H9 (cell line): ENCODE results near the gene SLAMF6. TPM values are rescaled to one million over a fixed set of nuclear protein-coding genes. Genes with fewer than 3 reads are reported as not detected.

Experiments
- DNase-seq: peaks from one replicate; pipeline ENCODE4 v3.0.0-alpha.2; 2017
- H2AFZ ChIP-seq: one replicate; pipeline ENCODE4 v1.6.1; 2013; ENCODE audit warnings: mild to moderate bottlenecking, low read length, control low read depth, moderate library complexity
- H2AK5ac ChIP-seq: 2 replicates; pipeline ENCODE4 v1.6.1; 2013; ENCODE audit warnings: low read length, control low read depth, mixed read lengths; ENCODE audit not compliant: insufficient read length
- H2BK120ac ChIP-seq: one replicate; pipeline ENCODE4 v1.6.1; 2013; ENCODE audit warnings: low read depth, mild to moderate bottlenecking, low read length, control low read depth, inconsistent platforms; ENCODE audit not compliant: poor library complexity, severe bottlenecking
- H2BK12ac ChIP-seq: 2 replicates; pipeline ENCODE4 v1.6.1; 2013; ENCODE audit warnings: low read length, control low read depth, mixed read lengths, low read depth; ENCODE audit not compliant: insufficient read length
- H2BK15ac ChIP-seq: 2 replicates; pipeline ENCODE4 v1.6.1; 2013; ENCODE audit warnings: low read depth, low read length, control low read depth
- H2BK20ac ChIP-seq: one replicate; pipeline ENCODE4 v1.6.1; 2013; ENCODE audit warnings: low read depth, mild to moderate bottlenecking, low read length, control low read depth, inconsistent platforms; ENCODE audit not compliant: poor library complexity, severe bottlenecking
- H2BK5ac ChIP-seq: 2 replicates; pipeline ENCODE4 v1.6.1; 2013; ENCODE audit warnings: low read length, control low read depth, mixed read lengths; ENCODE audit not compliant: insufficient read length
- H3K14ac ChIP-seq: 2 replicates; pipeline ENCODE4 v1.6.1; 2013; ENCODE audit warnings: low read length, control low read depth; ENCODE audit not compliant: insufficient read depth
- H3K18ac ChIP-seq: 2 replicates; pipeline ENCODE4 v1.6.1; 2013; ENCODE audit warnings: low read depth, mild to moderate bottlenecking, mixed read lengths, low read length, control low read depth; ENCODE audit not compliant: insufficient read length
- H3K23ac ChIP-seq: 2 replicates; pipeline ENCODE4 v1.6.1; 2013; ENCODE audit warnings: low read length, control low read depth, mixed read lengths, low read depth; ENCODE audit not compliant: insufficient read length
- H3K23me2 ChIP-seq: 2 replicates; pipeline ENCODE4 v1.6.1; 2013; ENCODE audit warnings: low read depth, mild to moderate bottlenecking, mixed read lengths, low read length, control low read depth; ENCODE audit not compliant: insufficient read length, poor library complexity, severe bottlenecking
- H3K27ac ChIP-seq: 2 replicates; pipeline ENCODE4 v1.5.1; 2013; ENCODE audit warnings: low read length, control low read depth, mixed read lengths, low read depth; ENCODE audit not compliant: insufficient read length
- H3K27me3 ChIP-seq: 2 replicates; pipeline ENCODE4 v1.6.1; 2013; ENCODE audit warnings: low read length, control low read depth, inconsistent platforms; ENCODE audit not compliant: insufficient read depth
- H3K4ac ChIP-seq: 2 replicates; pipeline ENCODE4 v1.6.1; 2013; ENCODE audit warnings: low read depth, mild to moderate bottlenecking, control low read depth, inconsistent platforms, low read length, moderate library complexity
- H3K4me1 ChIP-seq: 2 replicates; pipeline ENCODE4 v1.6.1; 2013; ENCODE audit warnings: low read length, control low read depth, inconsistent platforms; ENCODE audit not compliant: insufficient read depth
- H3K4me2 ChIP-seq: 2 replicates; pipeline ENCODE4 v1.6.1; 2013; ENCODE audit warnings: low read length, control low read depth, mixed read lengths; ENCODE audit not compliant: insufficient read length, insufficient read depth
- H3K56ac ChIP-seq: 2 replicates; pipeline ENCODE4 v1.6.1; 2013; ENCODE audit warnings: low read depth, mild to moderate bottlenecking, mixed read lengths, low read length, control low read depth; ENCODE audit not compliant: insufficient read length
- H3K79me1 ChIP-seq: 2 replicates; pipeline ENCODE4 v1.6.1; 2013; ENCODE audit warnings: low read depth, mild to moderate bottlenecking, moderate library complexity, low read length, control low read depth, inconsistent platforms; ENCODE audit not compliant: insufficient read depth, poor library complexity, severe bottlenecking
- H3K79me2 ChIP-seq: 2 replicates; pipeline ENCODE4 v1.6.1; 2013; ENCODE audit warnings: low read length, control low read depth, inconsistent platforms; ENCODE audit not compliant: insufficient read depth
- H3K9ac ChIP-seq: 2 replicates; pipeline ENCODE4 v1.6.1; 2013; ENCODE audit warnings: low read length, control low read depth, mixed read lengths; ENCODE audit not compliant: insufficient read length; ENCODE audit errors: extremely low read depth
- H3K9me3 ChIP-seq: one replicate; pipeline ENCODE4 v1.6.1; 2013; ENCODE audit warnings: low read depth, low read length, inconsistent platforms; ENCODE audit not compliant: control insufficient read depth
- H3T11ph ChIP-seq: one replicate; pipeline ENCODE4 v1.6.1; 2013; ENCODE audit warnings: mild to moderate bottlenecking, low read length, control low read depth, inconsistent platforms
- H4K20me1 ChIP-seq: one replicate; pipeline ENCODE4 v1.6.1; 2013; ENCODE audit not compliant: control insufficient read depth, insufficient read length, insufficient read depth
- H4K5ac ChIP-seq: 2 replicates; pipeline ENCODE4 v1.6.1; 2013; ENCODE audit warnings: low read depth, mild to moderate bottlenecking, mixed read lengths, low read length, control low read depth; ENCODE audit not compliant: insufficient read length
- H4K8ac ChIP-seq: replicated peaks from 2 replicates; pipeline ENCODE4 v1.6.1; 2013; ENCODE audit warnings: low read length, control low read depth, mixed read lengths, low read depth; ENCODE audit not compliant: insufficient read length
- H4K91ac ChIP-seq: 2 replicates; pipeline ENCODE4 v1.6.1; 2013; ENCODE audit warnings: low read depth, mild to moderate bottlenecking, moderate library complexity, mixed read lengths, low read length, control low read depth; ENCODE audit not compliant: insufficient read length
- H3K27ac Mint-ChIP-seq, 3 experiments: 2 replicates in 2 of 3; 3 replicates in 1 of 3; pipeline ENCODE4 v1.8.0; 2020 to 2021; ENCODE audit warnings: mixed read lengths in 3 of 3, mild to moderate bottlenecking in 1 of 3, moderate library complexity in 1 of 3
- H3K27me3 Mint-ChIP-seq: 2 replicates; pipeline ENCODE4 v1.8.0; 2021; ENCODE audit warnings: low read depth, mild to moderate bottlenecking, moderate library complexity, mixed read lengths
- H3K36me3 Mint-ChIP-seq, 3 experiments: 2 replicates in 2 of 3; 3 replicates in 1 of 3; pipeline ENCODE4 v1.8.0; 2020 to 2021; ENCODE audit warnings: low read depth in 3 of 3, mixed read lengths in 3 of 3; ENCODE audit not compliant: insufficient read depth in 1 of 3
- H3K4me1 Mint-ChIP-seq, 2 experiments: 2 replicates each; pipeline ENCODE4 v1.8.0; 2020; ENCODE audit warnings: mixed read lengths in 2 of 2
- H3K4me3 Mint-ChIP-seq, 2 experiments: 2 replicates in 1 of 2; 3 replicates in 1 of 2; pipeline ENCODE4 v1.8.0; 2020 to 2021; ENCODE audit warnings: mild to moderate bottlenecking in 2 of 2, mixed read lengths in 2 of 2, moderate library complexity in 1 of 2
- H3K9me3 Mint-ChIP-seq, 2 experiments: 2 replicates in 1 of 2; 3 replicates in 1 of 2; pipeline ENCODE4 v1.8.0; 2020; ENCODE audit warnings: mild to moderate bottlenecking in 2 of 2, mixed read lengths in 2 of 2, moderate library complexity in 1 of 2
- WGBS: extraction: QIAGEN DNeasy Blood & Tissue Kit; methylation state at CpG from one replicate; pipeline ENCODE4 v1.1.7; 2013; ENCODE audit warnings: missing lambda C conversion rate, low lambda C conversion rate, mixed read lengths; ENCODE audit not compliant: insufficient read length; ENCODE audit errors: extremely low coverage; 5-methylcytosine and 5-hydroxymethylcytosine counted together
- total RNA-seq: library from RNA; stranded (reverse); gene quantifications from 2 replicates; pipeline ENCODE4 v1.2.1, GENCODE V29; 2021
- TF ChIP-seq, protein P1 (sequence below): fragments of 200-600 bp; sonication (generic); conservative IDR thresholded peaks from 3 replicates; pipeline ENCODE4 v1.8.0; 2021; ENCODE audit warnings: antibody characterized with exemption, mild to moderate bottlenecking

SLAMF6 gene
- total RNA-seq, 1 experiment from 2014 or later = not detected

DNA sequence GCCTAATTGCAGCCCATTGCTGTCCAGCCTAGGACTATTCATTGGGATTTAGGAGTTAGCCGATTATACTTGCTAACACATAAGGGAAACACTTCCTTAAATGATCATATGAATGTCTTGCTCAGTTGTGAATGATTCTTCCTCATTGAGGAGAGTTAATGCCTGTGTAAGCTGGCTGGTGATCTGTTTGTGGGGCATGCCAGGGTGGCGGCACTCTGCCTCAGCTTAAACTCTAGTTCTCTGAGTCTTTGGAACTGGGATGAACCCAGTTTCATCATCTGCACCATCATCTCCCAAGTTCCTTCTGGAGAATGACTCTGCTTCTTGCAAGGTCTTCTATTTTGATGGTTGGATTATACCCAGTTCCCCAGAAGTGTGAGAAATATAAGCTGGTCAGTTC lies 23.9 kb upstream of the SLAMF6 start:
- no peak for DNase-seq
- Histone ChIP-seq H4K91ac (no peak overlapping the region), H3K23me2 (no peaks in the 10 kb centered on the region), H3K56ac (no peak overlapping the region), H3K79me2 (no peaks in the 10 kb centered on the region), H2BK20ac (no peak overlapping the region), H3K14ac (no peak overlapping the region), H4K5ac (no peak overlapping the region), H2BK5ac (no peak overlapping the region), H3K27me3 (no peaks in the 10 kb centered on the region), H3K9me3 (no peaks in the 10 kb centered on the region), H2BK120ac (no peak overlapping the region), H2AFZ (no peak overlapping the region), H3K27ac (no peak overlapping the region), H2BK12ac (no peak overlapping the region), H3K18ac (no peak overlapping the region), H3K79me1 (no peaks in the 10 kb centered on the region), H3T11ph (no peak overlapping the region), H4K8ac (no peak overlapping the region), H3K4me2 (no peak overlapping the region), H4K20me1 (no peaks in the 10 kb centered on the region), H3K4ac (no peak overlapping the region), H2BK15ac (no peak overlapping the region), H2AK5ac (no peak overlapping the region), H3K4me1 (no peaks in the 10 kb centered on the region), H3K23ac (no peak overlapping the region), H3K9ac (no peak overlapping the region)
- Mint-ChIP-seq H3K27ac (no peak overlapping the region; a peak in 1 of 7 replicates), H3K36me3 (no peaks in the 10 kb centered on the region), H3K27me3 (peaks cover 2% of the 10 kb centered on the region; the same call in 1 of the 2 replicates), H3K4me3 (no peak overlapping the region), H3K9me3 (no peaks in the 10 kb centered on the region), H3K4me1 (no peaks in the 10 kb centered on the region)
- TF ChIP-seq, protein P1, sequence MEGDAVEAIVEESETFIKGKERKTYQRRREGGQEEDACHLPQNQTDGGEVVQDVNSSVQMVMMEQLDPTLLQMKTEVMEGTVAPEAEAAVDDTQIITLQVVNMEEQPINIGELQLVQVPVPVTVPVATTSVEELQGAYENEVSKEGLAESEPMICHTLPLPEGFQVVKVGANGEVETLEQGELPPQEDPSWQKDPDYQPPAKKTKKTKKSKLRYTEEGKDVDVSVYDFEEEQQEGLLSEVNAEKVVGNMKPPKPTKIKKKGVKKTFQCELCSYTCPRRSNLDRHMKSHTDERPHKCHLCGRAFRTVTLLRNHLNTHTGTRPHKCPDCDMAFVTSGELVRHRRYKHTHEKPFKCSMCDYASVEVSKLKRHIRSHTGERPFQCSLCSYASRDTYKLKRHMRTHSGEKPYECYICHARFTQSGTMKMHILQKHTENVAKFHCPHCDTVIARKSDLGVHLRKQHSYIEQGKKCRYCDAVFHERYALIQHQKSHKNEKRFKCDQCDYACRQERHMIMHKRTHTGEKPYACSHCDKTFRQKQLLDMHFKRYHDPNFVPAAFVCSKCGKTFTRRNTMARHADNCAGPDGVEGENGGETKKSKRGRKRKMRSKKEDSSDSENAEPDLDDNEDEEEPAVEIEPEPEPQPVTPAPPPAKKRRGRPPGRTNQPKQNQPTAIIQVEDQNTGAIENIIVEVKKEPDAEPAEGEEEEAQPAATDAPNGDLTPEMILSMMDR = no peak
- no CpG with 5 or more reads among the region's 2 CpGs for WGBS
